ENCODE data around the gene KRTAP10-3.

DNA sequence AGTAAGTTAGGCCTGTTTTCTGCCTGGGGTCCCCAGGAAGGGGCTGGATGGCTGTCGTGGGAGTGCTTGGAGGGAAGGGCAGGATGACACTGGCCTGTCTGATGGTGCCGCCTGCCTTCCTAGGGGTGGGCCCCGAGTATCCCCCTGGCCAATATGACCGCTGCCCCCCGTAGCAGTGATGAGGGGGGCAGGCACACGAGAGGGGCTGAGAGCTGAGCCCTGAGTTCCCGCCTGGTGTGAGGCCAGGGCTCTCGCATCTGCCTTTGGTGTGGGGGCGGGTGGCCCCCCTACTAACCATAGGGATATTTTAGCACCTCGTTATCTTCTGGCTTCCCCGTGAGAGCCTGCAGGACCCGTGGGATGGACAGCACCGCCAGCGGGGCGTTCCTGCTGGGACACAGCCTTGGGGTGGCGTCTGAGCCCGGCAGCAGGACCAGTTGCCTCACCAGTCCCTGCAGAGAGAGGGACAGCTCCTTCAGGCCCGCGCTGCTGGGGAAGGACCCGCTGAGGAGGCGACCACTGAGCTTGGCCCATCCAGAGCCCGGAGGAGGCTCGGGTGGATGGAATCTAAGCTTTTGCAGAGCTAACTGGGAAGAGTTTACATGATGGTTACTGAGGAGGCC, 29.0 kb downstream of the KRTAP10-3 start:
- TF ChIP-seq, protein P1, sequence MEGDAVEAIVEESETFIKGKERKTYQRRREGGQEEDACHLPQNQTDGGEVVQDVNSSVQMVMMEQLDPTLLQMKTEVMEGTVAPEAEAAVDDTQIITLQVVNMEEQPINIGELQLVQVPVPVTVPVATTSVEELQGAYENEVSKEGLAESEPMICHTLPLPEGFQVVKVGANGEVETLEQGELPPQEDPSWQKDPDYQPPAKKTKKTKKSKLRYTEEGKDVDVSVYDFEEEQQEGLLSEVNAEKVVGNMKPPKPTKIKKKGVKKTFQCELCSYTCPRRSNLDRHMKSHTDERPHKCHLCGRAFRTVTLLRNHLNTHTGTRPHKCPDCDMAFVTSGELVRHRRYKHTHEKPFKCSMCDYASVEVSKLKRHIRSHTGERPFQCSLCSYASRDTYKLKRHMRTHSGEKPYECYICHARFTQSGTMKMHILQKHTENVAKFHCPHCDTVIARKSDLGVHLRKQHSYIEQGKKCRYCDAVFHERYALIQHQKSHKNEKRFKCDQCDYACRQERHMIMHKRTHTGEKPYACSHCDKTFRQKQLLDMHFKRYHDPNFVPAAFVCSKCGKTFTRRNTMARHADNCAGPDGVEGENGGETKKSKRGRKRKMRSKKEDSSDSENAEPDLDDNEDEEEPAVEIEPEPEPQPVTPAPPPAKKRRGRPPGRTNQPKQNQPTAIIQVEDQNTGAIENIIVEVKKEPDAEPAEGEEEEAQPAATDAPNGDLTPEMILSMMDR (IDR thresholded peaks at IDR 0.05; ENCODE audit: insufficient read depth, low read length): no peak
- no peak for TF ChIP-seq POLR2AphosphoS5 (IDR thresholded peaks at IDR 0.05; ENCODE audit: low read depth)

All from HL-60 (cell line).